ENCODE results near the gene DBF4B.

The DBF4B gene

GRCh38 chr17:44786551-44787081 lies 78.2 kb downstream of the DBF4B start:
- DNase-seq (ENCODE audit: low read depth) = no peak
- TF ChIP-seq CTCF (IDR thresholded peaks at IDR 0.05; ENCODE audit: low read length, missing control alignments) = no peak
- H3K4me3 ChIP-seq (replicated peaks; ENCODE audit: low read depth, low read length) = no peak overlapping the region

- TF ChIP-seq CTCF (IDR thresholded peaks at IDR 0.05; ENCODE audit: low read length, missing control alignments) = no peak
- no peak for DNase-seq (ENCODE audit: low read depth)
Measured at GRCh38 chr17:44787271-44787940, 78.9 kb downstream of the DBF4B start.

GRCh38 chr17:44788139-44788538 lies 79.7 kb downstream of the DBF4B start:
- no peak overlapping the region for H3K4me3 ChIP-seq (replicated peaks; ENCODE audit: low read depth, low read length)
- no peak for DNase-seq (ENCODE audit: low read depth)
- no peak for TF ChIP-seq CTCF (IDR thresholded peaks at IDR 0.05; ENCODE audit: low read length, missing control alignments)

More at GRCh38 chr17:44787271-44787940, 78.9 kb downstream of the DBF4B start:
- no peak overlapping the region for H3K4me3 ChIP-seq (replicated peaks; ENCODE audit: low read depth, low read length)

- DNase-seq (ENCODE audit: low read depth) = peak; percentile 33
- TF ChIP-seq CTCF (IDR thresholded peaks at IDR 0.05; ENCODE audit: low read length, missing control alignments) = no peak
- no peak overlapping the region for H3K4me3 ChIP-seq (replicated peaks; ENCODE audit: low read depth, low read length)
Measured at GRCh38 chr17:44792276-44792675, 83.8 kb downstream of the DBF4B start.

- TF ChIP-seq CTCF (IDR thresholded peaks at IDR 0.05; ENCODE audit: low read length, missing control alignments) = no peak
- no peak overlapping the region for H3K4me3 ChIP-seq (replicated peaks; ENCODE audit: low read depth, low read length)
- peak; percentile 16 for DNase-seq (ENCODE audit: low read depth)
Measured at GRCh38 chr17:44793885-44794842, 85.7 kb downstream of the DBF4B start.

GRCh38 chr17:44794851-44795413 lies 86.5 kb downstream of the DBF4B start:
- H3K4me3 ChIP-seq (replicated peaks; ENCODE audit: low read depth, low read length) = no peak overlapping the region
- TF ChIP-seq CTCF (IDR thresholded peaks at IDR 0.05; ENCODE audit: low read length, missing control alignments) = no peak
- DNase-seq (ENCODE audit: low read depth) = peak; percentile 82

Data from fibroblast of pulmonary artery (primary cell).